Muscle layer of duodenum (tissue), 2 donors: ENCODE data around the gene STAT1.
"Not testable (repeated sequence)": the region's sequence is repeated elsewhere in the genome, so short reads cannot be mapped to it uniquely, and the experiment has no call there.

ENCODE experiments used
- H3K27ac ChIP-seq: one replicate; pipeline ENCODE4 v1.7.0; 2013; ENCODE audit warnings: mild to moderate bottlenecking, low read length
- H3K27me3 ChIP-seq: one replicate; pipeline ENCODE4 v1.7.0; 2013; ENCODE audit warnings: low read depth, mild to moderate bottlenecking, control low read depth, low read length
- H3K36me3 ChIP-seq, 2 donors: one replicate each; pipeline ENCODE4 v1.7.0; 2013; ENCODE audit warnings: low read length in 2 of 2, control low read depth in 1 of 2, mild to moderate bottlenecking in 1 of 2; ENCODE audit not compliant: insufficient read depth in 2 of 2, control insufficient read depth in 1 of 2
- H3K4me1 ChIP-seq, 2 donors: one replicate each; pipeline ENCODE4 v1.7.0; 2013; ENCODE audit warnings: low read length in 2 of 2, mild to moderate bottlenecking in 2 of 2, control low read depth in 1 of 2, moderate library complexity in 1 of 2; ENCODE audit not compliant: insufficient read depth in 2 of 2, control insufficient read depth in 1 of 2
- H3K4me3 ChIP-seq, 2 donors: one replicate each; pipeline ENCODE4 v1.7.0; 2013; ENCODE audit warnings: low read length in 2 of 2, low read depth in 1 of 2, mild to moderate bottlenecking in 1 of 2
- H3K9me3 ChIP-seq, 2 donors: one replicate each; pipeline ENCODE4 v1.7.0; 2013; ENCODE audit warnings: low read length in 2 of 2, control low read depth in 1 of 2, mild to moderate bottlenecking in 1 of 2; ENCODE audit not compliant: control insufficient read depth in 1 of 2
- donor health status: healthy.

Gene STAT1

DNA sequence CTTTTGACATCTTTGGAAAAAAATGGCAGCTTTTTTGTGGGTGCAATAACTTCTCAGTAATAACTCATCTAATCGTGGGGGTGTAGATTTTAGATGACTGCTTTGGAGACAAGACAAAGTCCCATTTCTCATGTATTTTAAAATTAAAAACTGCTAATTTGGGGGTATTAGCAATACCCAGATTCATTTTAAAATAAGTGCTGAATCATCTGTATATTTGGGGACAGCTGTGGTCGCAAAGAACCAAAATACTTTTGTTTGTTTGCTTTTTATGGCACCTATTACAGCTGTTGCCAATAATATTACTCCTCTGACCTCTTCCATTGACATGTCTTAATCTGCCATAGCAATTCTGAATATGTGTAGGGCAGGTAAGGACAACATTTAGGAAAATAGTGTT, 45.4 kb downstream of the STAT1 start:
- H3K27me3 ChIP-seq, result no peaks in the 10 kb centered on the region
- peaks cover 52 to 88% of the 10 kb centered on the region in 2 donors for H3K36me3 ChIP-seq
- no peaks in the 10 kb centered on the region for H3K9me3 ChIP-seq
- no peak overlapping the region for H3K4me3 ChIP-seq
- no peak overlapping the region for H3K27ac ChIP-seq
- no peaks in the 10 kb centered on the region for H3K4me1 ChIP-seq

DNA sequence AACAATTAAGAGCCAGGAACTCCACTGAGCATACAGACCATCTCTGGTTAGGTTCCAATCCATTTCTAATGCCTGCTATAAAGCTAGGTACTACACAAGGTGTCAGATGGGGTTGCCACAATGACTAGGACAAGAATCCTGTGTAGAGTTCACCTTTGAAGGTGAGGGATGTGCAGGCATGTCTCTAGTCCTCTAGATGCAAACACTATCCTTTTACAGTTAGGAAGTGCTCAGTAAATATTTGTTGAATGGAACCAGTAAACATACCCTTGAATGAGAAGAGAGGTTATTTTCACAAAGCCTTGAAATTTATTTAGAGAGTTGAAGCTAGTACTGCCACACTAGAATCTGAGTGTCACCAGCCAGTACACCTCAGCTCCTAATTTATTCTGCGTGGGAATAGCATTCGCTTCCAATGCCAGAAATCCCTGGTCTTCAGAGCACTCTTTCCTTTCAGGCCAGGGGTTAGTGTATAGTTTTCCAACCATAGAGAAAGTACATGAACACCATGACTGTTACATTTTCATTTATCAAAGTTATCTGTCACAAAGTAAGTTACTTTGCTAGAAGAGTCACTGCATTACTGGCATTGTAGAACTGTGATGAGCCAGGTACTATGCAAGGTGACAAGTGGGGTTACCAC, 48.3 kb downstream of the STAT1 start:
- Histone ChIP-seq H3K27ac (no peak overlapping the region), H3K36me3 (peaks cover 62 to 89% of the 10 kb centered on the region in 2 donors), H3K4me3 (no peak overlapping the region), H3K4me1 (peaks cover 0 to 7% of the 10 kb centered on the region in 2 donors), H3K9me3 (no peaks in the 10 kb centered on the region), H3K27me3 (no peaks in the 10 kb centered on the region)

DNA sequence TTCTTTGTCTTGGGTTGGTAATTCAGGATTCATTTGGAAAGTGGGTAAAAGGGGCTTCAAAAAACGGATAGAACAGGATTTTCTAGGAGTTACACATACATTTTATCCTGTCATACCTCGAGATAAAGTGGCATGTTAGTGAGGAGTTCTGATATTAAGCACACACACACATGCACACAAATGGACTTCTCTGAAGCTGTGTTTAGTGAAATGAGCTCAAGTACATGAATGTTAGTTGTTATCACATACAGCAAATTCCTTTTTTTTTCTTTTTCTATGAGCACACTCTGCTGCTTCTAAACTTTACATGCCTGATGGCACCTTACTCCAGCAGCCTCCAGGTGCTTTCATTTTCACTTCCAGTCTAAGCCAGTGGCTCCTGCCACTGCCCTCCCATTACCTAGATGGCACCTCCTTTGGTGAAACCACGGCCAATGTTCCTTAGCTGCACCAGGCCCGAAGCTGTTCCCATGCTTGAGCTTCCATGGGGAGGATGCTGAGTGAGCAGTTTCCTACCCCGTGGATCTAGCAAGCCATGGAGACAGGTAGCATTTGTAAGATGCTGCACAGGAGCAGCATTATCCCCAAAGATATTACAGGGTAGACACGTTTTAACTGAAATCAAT, 49.7 kb downstream of the STAT1 start:
- no peak overlapping the region for H3K4me3 ChIP-seq
- H3K27ac ChIP-seq, result no peak overlapping the region
- no peaks in the 10 kb centered on the region for H3K27me3 ChIP-seq
- no peaks in the 10 kb centered on the region for H3K9me3 ChIP-seq
- H3K4me1 ChIP-seq, result peaks cover 0 to 7% of the 10 kb centered on the region in 2 donors
- peaks cover 52 to 78% of the 10 kb centered on the region in 2 donors for H3K36me3 ChIP-seq

DNA sequence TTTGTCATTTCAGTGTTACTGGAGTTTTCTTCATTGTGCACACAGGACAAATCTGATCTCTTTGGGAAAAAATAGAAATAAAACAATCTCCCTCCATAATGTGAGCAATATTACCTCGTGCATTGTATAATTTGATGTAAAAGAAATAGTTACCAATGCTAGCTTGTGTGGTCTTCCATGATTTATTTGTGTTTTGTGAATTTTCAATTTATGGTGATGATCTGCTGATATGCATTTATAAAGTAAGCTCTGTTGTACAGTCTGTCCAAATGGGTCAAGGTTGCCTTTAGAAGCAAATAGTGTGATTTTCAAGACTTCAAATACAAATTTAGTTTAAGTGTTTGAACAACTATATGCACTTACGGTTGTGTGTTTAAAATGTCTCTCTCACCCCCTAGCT, 50.9 kb downstream of the STAT1 start:
- Histone ChIP-seq H3K27me3 (no peaks in the 10 kb centered on the region), H3K4me3 (no peak overlapping the region), H3K27ac (no peak overlapping the region), H3K9me3 (no peaks in the 10 kb centered on the region), H3K4me1 (peaks cover 0 to 7% of the 10 kb centered on the region in 2 donors), H3K36me3 (peaks cover 49 to 69% of the 10 kb centered on the region in 2 donors)

DNA sequence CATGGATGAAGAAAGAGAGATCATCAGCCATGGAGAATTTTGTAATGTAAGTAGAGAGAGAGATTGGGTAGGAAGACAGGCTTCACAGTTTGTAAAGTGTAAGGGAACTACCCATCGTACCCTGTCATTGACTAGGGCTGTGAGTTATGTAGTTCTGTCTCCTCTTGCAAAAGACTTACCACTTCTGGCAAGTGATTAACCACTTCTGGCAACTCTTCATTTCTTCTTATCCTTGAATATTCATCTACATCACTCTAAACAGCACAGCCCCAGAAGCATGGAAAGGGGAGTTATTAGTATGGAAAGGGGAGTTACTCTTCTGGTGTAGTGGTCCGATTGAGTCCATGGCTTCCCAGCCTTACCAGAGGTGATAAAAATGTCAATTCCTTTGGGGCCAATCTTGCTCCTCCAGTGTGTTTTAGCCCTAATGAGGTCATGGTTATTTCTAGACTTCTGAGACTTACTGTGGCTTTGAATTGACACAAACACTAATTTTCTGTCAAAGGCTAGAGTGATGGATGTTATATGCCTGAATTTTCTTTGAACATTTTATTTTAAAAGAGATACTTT, 52.0 kb downstream of the STAT1 start:
- H3K36me3 ChIP-seq, result peaks cover 49 to 58% of the 10 kb centered on the region in 2 donors
- no peak overlapping the region for H3K27ac ChIP-seq
- H3K4me1 ChIP-seq, result peaks cover 0 to 7% of the 10 kb centered on the region in 2 donors

DNA sequence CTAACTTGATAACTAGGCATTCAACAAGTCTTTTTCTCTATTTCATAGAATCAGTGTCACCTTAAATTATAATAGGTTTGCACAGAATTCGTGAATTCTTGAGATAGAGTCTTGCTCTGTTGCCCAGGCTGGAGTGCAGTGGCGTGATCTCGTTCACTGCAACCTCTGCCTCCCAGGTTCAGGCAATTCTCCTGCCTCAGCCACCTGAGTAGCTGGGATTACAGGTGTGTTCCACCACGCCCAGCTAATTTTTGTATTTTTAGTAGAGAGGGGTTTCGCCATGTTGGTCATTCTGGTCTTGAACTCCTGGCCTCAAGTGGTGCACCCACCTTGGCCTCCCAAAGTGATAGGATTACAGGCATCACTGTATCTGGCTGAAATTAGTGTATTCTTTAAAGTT, 52.9 kb downstream of the STAT1 start:
- H3K36me3 ChIP-seq, result peaks cover 45 to 52% of the 10 kb centered on the region in 2 donors
- not testable (repeated sequence) for H3K9me3 ChIP-seq, H3K27me3 ChIP-seq, H3K4me3 ChIP-seq, H3K4me1 ChIP-seq, H3K27ac ChIP-seq

More for the DNA sequence above, 52.0 kb downstream of the STAT1 start:
- Histone ChIP-seq H3K4me3 (no peak overlapping the region), H3K9me3 (no peaks in the 10 kb centered on the region), H3K27me3 (no peaks in the 10 kb centered on the region)

DNA sequence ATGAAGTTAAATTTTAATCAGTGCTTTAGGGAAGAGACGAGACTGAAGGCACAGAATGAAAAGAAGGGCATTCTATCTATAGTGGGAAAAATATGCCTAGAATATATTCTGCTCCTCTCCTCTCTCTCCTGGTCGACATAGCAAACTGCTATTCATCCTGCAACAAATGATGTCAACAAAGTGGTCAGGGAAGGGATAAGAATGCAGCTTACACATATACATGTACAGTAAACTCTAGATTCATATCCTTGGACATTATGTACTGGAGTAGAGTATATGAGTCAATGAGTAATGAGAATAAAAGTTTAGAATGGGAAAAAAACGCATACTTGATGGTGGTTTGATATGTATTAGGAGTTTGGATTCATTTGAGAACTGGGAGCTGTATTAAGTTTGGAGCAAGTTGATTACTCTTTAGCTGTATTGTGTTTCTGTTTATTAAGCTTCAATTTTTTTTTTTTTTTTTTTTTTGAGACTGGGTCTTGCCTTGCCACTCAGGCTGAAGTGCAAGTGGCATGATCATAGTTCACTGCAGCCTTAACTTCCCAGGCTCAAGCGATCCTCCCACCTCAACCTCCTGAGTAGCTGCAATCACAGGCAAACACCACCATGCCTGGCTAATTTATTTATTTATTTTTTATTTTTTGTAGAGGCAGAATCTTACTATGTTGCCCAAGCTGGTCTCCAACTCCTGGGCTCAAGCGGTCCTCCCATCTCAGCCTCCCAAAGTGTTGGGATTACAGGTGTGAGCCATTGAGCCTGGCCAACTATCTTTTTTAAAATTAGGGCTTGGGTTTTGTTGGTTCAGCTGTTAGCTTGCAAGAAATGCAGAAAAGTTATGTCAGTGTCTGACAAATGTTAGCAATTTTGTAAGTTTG, 53.8 kb downstream of the STAT1 start:
- Histone ChIP-seq H3K4me3 (no peak overlapping the region), H3K4me1 (peaks cover 0 to 7% of the 10 kb centered on the region in 2 donors), H3K27ac (no peak overlapping the region), H3K27me3 (no peaks in the 10 kb centered on the region), H3K36me3 (peaks cover 35 to 43% of the 10 kb centered on the region in 2 donors), H3K9me3 (no peaks in the 10 kb centered on the region)

DNA sequence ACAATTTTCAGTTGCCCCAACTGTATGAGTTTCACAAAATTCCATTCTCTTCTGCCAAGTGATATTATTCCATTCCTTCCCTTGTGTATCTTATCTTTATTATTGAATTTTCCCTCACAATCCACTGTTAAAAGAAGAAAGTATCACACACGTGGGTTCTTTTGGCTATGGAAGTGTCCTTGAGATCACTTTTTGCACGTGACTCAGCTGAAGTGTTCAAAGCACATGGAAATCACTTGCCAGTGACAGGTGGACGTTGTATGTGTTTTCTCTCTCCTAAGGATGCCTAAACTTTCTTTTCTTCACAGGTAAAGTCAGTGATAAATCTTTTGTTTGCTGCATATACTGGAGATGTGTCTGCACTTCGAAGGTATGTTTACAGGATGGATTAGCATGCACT, 60.7 kb downstream of the STAT1 start:
- H3K9me3 ChIP-seq, result no peaks in the 10 kb centered on the region
- no peak overlapping the region for H3K4me3 ChIP-seq
- H3K27me3 ChIP-seq, result no peaks in the 10 kb centered on the region
- H3K36me3 ChIP-seq, result no peaks in the 10 kb centered on the region
- H3K4me1 ChIP-seq, result peaks cover 0 to under 1% of the 10 kb centered on the region in 2 donors
- H3K27ac ChIP-seq, result no peak overlapping the region

DNA sequence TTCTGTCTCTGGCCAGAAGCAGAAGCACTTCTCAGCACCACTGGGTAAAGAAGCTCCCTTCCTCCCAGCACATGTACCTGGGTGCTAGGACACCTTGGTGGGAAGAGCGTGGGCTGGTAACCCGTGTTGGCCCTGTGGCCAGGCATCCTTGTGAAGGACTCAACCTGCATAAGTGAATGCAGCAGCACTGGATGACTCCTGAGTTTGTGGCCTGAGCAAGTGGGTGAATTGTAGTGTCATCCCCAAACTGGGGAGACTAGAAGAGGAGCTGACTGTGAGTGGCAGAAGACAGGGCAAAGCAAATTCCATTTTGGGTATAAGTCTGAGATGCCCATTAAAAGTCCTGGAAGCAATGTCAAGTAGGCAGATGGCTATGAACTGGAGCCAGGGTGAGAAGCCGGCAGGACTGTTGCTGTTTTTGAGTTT, 63.4 kb downstream of the STAT1 start:
- H3K27me3 ChIP-seq, result no peaks in the 10 kb centered on the region
- no peaks in the 10 kb centered on the region for H3K36me3 ChIP-seq
- no peaks in the 10 kb centered on the region for H3K9me3 ChIP-seq
- H3K4me1 ChIP-seq, result peaks cover 6 to 16% of the 10 kb centered on the region in 2 donors
- H3K27ac ChIP-seq, result no peak overlapping the region
- H3K4me3 ChIP-seq, result no peak overlapping the region

DNA sequence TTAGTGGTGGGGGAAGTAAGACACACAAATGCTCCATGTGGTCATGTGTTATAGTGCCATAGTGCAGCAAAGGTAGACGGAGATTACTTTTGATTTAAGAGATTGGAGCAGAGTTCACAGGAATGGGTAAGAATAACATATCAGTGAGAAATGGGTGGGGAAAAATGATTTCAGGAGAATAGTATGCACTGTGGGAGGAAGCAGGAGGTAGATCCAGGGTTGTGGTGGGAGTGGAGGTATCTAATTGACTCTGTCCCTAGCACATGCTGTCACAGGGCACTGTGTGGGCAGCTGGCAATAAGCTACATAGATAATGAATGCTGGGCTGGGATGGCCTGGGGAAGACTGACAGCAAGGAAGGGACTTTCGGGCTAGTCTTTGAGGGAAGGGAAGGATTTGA, 65.3 kb downstream of the STAT1 start:
- Histone ChIP-seq H3K4me3 (no peak overlapping the region), H3K9me3 (no peaks in the 10 kb centered on the region), H3K4me1 (peaks cover 6 to 16% of the 10 kb centered on the region in 2 donors), H3K27me3 (no peaks in the 10 kb centered on the region), H3K36me3 (no peaks in the 10 kb centered on the region), H3K27ac (no peak overlapping the region)

DNA sequence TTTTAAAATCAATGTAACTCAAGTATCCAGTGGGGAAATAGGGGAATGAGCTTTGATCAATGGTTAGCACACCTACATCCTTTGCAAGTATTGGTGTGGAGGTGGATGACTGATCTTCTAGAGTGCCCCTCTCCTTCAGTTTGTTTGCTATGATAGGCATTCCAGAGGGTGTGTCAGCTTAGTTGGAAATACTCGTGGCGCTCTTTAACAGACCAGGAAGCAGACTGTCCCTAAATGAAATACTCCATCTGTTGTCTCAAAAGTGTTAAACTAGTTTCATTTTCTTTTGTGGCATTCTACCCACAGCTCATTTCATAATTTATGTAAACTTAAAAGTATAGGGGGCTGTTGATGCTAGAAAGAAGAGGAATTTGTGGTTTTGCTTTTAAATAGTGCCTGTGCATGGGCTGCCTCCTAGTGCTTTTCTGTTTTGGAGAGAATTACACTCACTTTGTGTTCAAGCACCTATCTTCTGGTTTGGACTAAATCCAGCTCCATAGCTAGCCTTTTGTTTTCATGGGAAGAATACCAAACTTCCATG, 66.2 kb downstream of the STAT1 start:
- Histone ChIP-seq H3K27me3 (no peaks in the 10 kb centered on the region), H3K36me3 (no peaks in the 10 kb centered on the region), H3K4me3 (no peak overlapping the region), H3K27ac (peak overlapping the region; percentile 24), H3K4me1 (peaks cover 6 to 16% of the 10 kb centered on the region in 2 donors), H3K9me3 (no peaks in the 10 kb centered on the region)
